ENCODE data around the gene ANKIB1.

GRCh38 chr7:92255308-92255707 is 9.5 kb downstream of the ANKIB1 start:
- no peak for TF ChIP-seq POLR2A (IDR thresholded peaks at IDR 0.05; ENCODE audit: low read depth, low read length)
- TF ChIP-seq POLR2AphosphoS5 (IDR thresholded peaks at IDR 0.05; ENCODE audit: low read depth, low read length) = no peak
- TF ChIP-seq TAF1 (IDR thresholded peaks at IDR 0.05; ENCODE audit: borderline replicate concordance, low read depth, low read length) = no peak
